ENCODE data around the gene KCNJ4.

KCNJ4 gene

DNA sequence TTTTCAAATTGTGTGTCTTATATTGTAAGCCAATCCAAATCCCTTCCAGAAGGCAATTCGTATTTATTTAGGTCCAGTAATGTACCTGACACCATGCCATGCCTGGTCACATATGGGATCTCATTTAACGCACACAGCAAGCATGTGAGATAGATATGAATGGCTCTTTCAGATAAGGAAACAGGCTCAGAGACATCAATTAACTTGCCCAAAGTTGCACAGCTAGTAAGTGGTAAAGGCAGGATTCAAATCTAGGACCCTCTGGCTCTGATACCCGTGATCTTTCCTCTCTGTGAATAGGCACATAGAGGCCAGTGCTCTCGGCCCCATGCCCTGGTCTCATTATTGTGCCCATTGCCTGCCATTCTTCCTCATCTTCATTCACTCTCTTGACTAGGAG lies 34.3 kb downstream of the KCNJ4 start:
- DNase-seq (ENCODE audit: extremely low read depth, low read depth): no peak
- TF ChIP-seq, protein P1, sequence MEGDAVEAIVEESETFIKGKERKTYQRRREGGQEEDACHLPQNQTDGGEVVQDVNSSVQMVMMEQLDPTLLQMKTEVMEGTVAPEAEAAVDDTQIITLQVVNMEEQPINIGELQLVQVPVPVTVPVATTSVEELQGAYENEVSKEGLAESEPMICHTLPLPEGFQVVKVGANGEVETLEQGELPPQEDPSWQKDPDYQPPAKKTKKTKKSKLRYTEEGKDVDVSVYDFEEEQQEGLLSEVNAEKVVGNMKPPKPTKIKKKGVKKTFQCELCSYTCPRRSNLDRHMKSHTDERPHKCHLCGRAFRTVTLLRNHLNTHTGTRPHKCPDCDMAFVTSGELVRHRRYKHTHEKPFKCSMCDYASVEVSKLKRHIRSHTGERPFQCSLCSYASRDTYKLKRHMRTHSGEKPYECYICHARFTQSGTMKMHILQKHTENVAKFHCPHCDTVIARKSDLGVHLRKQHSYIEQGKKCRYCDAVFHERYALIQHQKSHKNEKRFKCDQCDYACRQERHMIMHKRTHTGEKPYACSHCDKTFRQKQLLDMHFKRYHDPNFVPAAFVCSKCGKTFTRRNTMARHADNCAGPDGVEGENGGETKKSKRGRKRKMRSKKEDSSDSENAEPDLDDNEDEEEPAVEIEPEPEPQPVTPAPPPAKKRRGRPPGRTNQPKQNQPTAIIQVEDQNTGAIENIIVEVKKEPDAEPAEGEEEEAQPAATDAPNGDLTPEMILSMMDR (IDR thresholded peaks at IDR 0.05; ENCODE audit: low read depth, low read length): no peak

DNA sequence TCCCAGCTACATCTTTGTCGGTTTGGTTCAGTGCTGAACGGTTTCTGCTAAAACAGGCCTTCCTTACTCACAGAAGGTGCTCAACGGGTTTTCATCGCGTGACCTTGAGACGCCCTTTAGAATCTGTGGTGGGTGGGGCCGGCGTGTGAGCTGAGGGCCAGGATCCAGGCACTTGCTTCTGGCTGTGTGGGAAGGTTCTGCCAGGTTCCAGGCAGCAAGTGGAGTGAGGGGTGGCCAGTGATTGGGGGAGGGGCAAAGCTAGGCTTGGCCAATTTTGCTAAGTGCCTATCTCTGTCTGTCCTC lies 35.2 kb downstream of the KCNJ4 start:
- TF ChIP-seq, protein P1 (IDR thresholded peaks at IDR 0.05; ENCODE audit: low read depth, low read length): no peak
- DNase-seq (ENCODE audit: extremely low read depth, low read depth): no peak

DNA sequence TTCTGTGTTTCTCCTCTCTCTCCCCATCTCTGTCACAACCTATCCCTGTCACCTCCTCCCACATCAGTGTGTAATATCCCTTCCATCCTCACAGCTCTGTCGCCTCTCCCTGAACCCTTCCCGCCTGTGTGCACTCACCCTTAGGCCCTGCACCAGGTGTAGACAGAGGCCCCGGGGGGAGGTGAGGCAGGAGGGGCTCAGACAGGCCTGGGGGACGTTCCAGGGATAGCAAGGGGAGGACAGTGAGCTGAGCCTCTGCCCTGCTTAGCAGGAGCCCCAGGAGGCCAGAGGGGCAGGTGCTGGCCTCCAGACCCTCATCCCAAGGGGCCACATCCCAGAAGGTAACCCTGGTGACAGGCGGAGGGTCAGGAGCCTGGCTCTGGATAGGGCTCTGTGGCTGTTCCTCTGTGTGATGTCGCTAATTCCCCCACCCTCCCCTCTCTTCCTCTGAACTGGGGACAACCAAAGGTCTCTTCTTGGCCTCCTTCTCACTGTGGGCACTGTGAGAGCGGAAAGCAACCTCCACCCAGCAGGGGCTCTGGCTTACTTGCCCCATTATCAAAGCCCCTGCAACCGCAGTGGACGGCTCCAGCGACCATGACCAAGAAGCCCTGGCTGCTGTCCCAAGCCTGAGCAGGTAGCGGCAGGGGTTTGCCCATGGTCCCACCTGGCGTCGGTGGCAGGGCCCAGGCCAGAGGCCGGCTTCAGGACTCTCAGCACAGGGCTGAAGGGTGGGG lies 35.7 kb downstream of the KCNJ4 start:
- TF ChIP-seq, protein P1 (IDR thresholded peaks at IDR 0.05; ENCODE audit: low read depth, low read length): no peak
- no peak for DNase-seq (ENCODE audit: extremely low read depth, low read depth)

DNA sequence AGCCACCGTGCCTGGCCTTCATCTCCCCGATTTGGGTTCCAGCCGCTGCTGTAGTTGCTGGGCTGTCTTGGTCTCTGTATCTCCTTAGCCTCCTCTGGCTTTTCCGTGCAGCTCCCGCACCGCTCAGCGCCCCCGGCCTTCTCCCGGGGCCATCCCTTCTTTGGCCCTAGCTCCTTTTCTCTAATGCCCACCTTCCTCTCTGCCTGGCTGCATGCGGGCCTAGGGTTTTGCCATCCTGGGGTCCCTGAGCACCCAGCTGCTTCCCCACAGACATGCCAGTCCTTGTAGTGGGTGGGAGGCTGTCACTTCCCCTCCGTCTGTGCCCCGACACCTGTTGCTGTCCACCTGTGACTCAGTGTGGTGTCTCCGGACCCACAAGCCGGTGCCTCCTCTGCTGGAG lies 36.4 kb downstream of the KCNJ4 start:
- TF ChIP-seq, protein P1 (IDR thresholded peaks at IDR 0.05; ENCODE audit: low read depth, low read length): no peak
- DNase-seq (ENCODE audit: extremely low read depth, low read depth): no peak

DNA sequence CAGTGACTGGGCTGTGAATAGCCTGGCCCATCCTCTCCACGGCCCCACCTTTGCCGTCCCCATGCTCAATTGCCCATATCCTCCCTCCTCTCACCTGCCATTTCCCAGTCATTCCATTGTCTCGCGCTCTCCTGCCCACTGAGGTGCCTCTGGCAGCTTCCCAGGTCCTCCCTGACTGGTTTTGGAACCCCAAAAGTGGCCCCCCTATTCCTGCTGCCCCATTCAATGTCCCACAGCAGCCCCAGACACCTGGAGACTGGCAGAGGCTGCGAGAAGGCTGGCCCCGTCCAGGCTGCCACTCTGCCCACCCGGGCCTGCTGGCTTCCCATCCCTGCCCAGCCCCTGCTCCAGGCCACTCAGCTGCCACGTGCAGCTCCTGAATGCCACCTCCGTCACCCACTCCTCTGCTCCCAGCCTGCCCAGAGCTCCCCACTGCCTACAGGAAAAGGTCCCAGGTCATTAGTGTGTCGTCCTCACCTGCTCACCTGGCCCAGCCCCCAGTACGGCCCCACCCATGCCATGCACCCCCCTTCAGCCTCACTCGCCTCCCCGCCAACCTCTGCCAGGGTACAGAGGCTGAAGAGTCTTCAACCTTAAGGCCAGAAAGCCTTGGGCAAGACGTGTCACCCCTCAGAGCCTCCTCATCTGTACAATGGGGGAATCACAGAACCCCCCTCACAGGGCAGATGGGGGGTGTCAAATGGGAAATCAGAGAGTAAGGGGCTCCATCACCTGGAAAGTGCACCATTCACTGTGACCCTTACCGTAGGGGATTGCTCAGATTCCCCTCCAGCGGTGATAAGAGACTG lies 37.5 kb downstream of the KCNJ4 start:
- no peak for DNase-seq (ENCODE audit: extremely low read depth, low read depth)
- TF ChIP-seq, protein P1 (IDR thresholded peaks at IDR 0.05; ENCODE audit: low read depth, low read length): no peak

DNA sequence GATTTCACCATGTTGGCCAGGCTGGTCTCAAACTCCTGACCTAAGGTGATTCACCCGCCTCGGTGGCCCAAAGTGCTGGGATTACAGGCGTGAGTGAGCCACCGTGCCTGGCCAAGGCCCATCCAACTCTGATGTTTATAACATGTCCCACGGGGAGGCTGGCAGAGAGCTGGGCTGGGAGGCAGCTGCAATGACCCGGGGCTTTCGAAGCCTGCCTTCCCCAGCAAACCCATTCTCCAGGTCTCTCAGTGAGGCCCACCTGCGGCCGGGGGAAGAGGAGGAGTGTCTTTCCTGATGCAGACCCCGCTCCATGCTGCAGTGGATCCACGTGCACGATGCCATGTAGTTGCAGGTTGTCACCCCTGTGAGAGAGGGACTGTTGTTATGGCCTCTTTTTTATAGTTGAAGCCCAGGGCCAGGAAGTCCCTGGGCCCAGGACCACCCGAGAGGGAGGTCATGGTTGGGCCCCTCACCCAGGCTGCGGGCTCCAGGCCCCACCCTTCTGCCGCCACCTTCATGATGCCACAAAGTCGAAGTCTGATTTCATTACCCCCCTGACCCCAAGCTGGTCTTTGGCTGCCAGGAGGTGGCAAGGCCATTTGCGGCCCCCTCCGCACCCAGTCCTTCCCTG lies 38.3 kb downstream of the KCNJ4 start:
- TF ChIP-seq, protein P1 (IDR thresholded peaks at IDR 0.05; ENCODE audit: low read depth, low read length): no peak
- DNase-seq (ENCODE audit: extremely low read depth, low read depth): no peak

Data from AG09319 (cell line).